Loucy (cell line): ENCODE results near the gene SUPT6H.

ENCODE experiments used
- EZH2phosphoT487 ChIP-seq: fragments of 200-600 bp; IDR thresholded peaks from 2 replicates; pipeline ENCODE4 v1.6.1; 2018; ENCODE audit warnings: antibody characterized with exemption, mild to moderate bottlenecking, moderate library complexity, borderline replicate concordance
- TF ChIP-seq, protein P1 (sequence below): fragments of 200-600 bp; sonication (generic); conservative IDR thresholded peaks from 2 replicates; pipeline ENCODE4 v1.5.1; 2014; ENCODE audit warnings: mild to moderate bottlenecking, antibody characterized with exemption, low read length

- TF ChIP-seq, protein P1, sequence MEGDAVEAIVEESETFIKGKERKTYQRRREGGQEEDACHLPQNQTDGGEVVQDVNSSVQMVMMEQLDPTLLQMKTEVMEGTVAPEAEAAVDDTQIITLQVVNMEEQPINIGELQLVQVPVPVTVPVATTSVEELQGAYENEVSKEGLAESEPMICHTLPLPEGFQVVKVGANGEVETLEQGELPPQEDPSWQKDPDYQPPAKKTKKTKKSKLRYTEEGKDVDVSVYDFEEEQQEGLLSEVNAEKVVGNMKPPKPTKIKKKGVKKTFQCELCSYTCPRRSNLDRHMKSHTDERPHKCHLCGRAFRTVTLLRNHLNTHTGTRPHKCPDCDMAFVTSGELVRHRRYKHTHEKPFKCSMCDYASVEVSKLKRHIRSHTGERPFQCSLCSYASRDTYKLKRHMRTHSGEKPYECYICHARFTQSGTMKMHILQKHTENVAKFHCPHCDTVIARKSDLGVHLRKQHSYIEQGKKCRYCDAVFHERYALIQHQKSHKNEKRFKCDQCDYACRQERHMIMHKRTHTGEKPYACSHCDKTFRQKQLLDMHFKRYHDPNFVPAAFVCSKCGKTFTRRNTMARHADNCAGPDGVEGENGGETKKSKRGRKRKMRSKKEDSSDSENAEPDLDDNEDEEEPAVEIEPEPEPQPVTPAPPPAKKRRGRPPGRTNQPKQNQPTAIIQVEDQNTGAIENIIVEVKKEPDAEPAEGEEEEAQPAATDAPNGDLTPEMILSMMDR: no peak
- TF ChIP-seq EZH2phosphoT487: no peak
Measured at GRCh38 chr17:28702752-28703150, 40.7 kb downstream of the SUPT6H start.
